IPS-18a (cell line): ENCODE results near the gene C1QL3.

Experiments used
- H3K27ac ChIP-seq: one replicate; pipeline ENCODE4 v1.5.1; 2013; ENCODE audit warnings: low read length
- H3K27me3 ChIP-seq: one replicate; pipeline ENCODE4 v1.6.1; 2013; ENCODE audit warnings: mild to moderate bottlenecking, low read length; ENCODE audit not compliant: control insufficient read depth, insufficient read depth
- H3K36me3 ChIP-seq: one replicate; pipeline ENCODE4 v1.6.1; 2013; ENCODE audit warnings: low read depth, low read length; ENCODE audit not compliant: control insufficient read depth
- H3K4me1 ChIP-seq: one replicate; pipeline ENCODE4 v1.6.1; 2013; ENCODE audit warnings: low read depth, low read length; ENCODE audit not compliant: control insufficient read depth
- H3K4me3 ChIP-seq: one replicate; pipeline ENCODE4 v1.5.1; 2013; ENCODE audit warnings: low read length
- H3K9ac ChIP-seq: one replicate; pipeline ENCODE4 v1.6.1; 2013; ENCODE audit warnings: mild to moderate bottlenecking, low read length, moderate library complexity
- H3K9me3 ChIP-seq: one replicate; pipeline ENCODE4 v1.6.1; 2013; ENCODE audit warnings: low read depth, low read length; ENCODE audit not compliant: control insufficient read depth

The C1QL3 gene

GRCh38 chr10:16521311-16522016 lies at the start of gene C1QL3:
Gene C1QL3 (minus strand): TSS chr10:16521879. CDS start chr10:16521065, 814 bp downstream.
- H3K27me3 ChIP-seq = peaks cover 90% of the 10 kb centered on the region
- H3K36me3 ChIP-seq = no peaks in the 10 kb centered on the region
- H3K9ac ChIP-seq = no peak within 1 kb of the TSS
- peak within 1 kb of the TSS; percentile 66 for H3K4me3 ChIP-seq
- H3K4me1 ChIP-seq = peaks cover 13% of the 10 kb centered on the region
- no peak within 1 kb of the TSS for H3K27ac ChIP-seq
- H3K9me3 ChIP-seq = no peaks in the 10 kb centered on the region

GRCh38 chr10:16570731-16571130 lies 49.1 kb upstream of the C1QL3 start:
- Histone ChIP-seq H3K9me3 (no peaks in the 10 kb centered on the region), H3K9ac (no peak overlapping the region), H3K27ac (no peak overlapping the region), H3K36me3 (no peaks in the 10 kb centered on the region), H3K27me3 (no peaks in the 10 kb centered on the region), H3K4me1 (peaks cover 3% of the 10 kb centered on the region), H3K4me3 (no peak overlapping the region)

- Histone ChIP-seq H3K27me3 (no peaks in the 10 kb centered on the region), H3K4me3 (no peak overlapping the region), H3K4me1 (peaks cover 3% of the 10 kb centered on the region), H3K9me3 (no peaks in the 10 kb centered on the region), H3K27ac (no peak overlapping the region), H3K9ac (no peak overlapping the region), H3K36me3 (no peaks in the 10 kb centered on the region)
Measured at GRCh38 chr10:16566202-16566805, 44.6 kb upstream of the C1QL3 start.

GRCh38 chr10:16565604-16566003 lies 43.9 kb upstream of the C1QL3 start:
- no peak overlapping the region for H3K27ac ChIP-seq

GRCh38 chr10:16562891-16563290 lies 41.2 kb upstream of the C1QL3 start:
- Histone ChIP-seq H3K27ac (no peak overlapping the region), H3K36me3 (no peaks in the 10 kb centered on the region), H3K27me3 (no peaks in the 10 kb centered on the region), H3K9ac (no peak overlapping the region), H3K4me3 (no peak overlapping the region), H3K4me1 (peaks cover 3% of the 10 kb centered on the region), H3K9me3 (no peaks in the 10 kb centered on the region)

More at GRCh38 chr10:16565604-16566003, 43.9 kb upstream of the C1QL3 start:
- no peaks in the 10 kb centered on the region for H3K27me3 ChIP-seq
- no peak overlapping the region for H3K4me3 ChIP-seq
- no peaks in the 10 kb centered on the region for H3K36me3 ChIP-seq
- peaks cover 3% of the 10 kb centered on the region for H3K4me1 ChIP-seq
- H3K9me3 ChIP-seq = no peaks in the 10 kb centered on the region
- no peak overlapping the region for H3K9ac ChIP-seq

- Histone ChIP-seq H3K4me1 (no peaks in the 10 kb centered on the region), H3K27me3 (no peaks in the 10 kb centered on the region), H3K36me3 (no peaks in the 10 kb centered on the region), H3K27ac (no peak overlapping the region), H3K9ac (no peak overlapping the region), H3K9me3 (no peaks in the 10 kb centered on the region), H3K4me3 (no peak overlapping the region)
Measured at GRCh38 chr10:16559236-16559773, 37.6 kb upstream of the C1QL3 start.

GRCh38 chr10:16547973-16548372 lies 26.3 kb upstream of the C1QL3 start:
- H3K4me3 ChIP-seq = no peak overlapping the region
- H3K9me3 ChIP-seq = no peaks in the 10 kb centered on the region
- no peak overlapping the region for H3K9ac ChIP-seq
- no peaks in the 10 kb centered on the region for H3K4me1 ChIP-seq
- H3K36me3 ChIP-seq = no peaks in the 10 kb centered on the region
- no peak overlapping the region for H3K27ac ChIP-seq
- H3K27me3 ChIP-seq = no peaks in the 10 kb centered on the region

- Histone ChIP-seq H3K27ac (no peak overlapping the region), H3K36me3 (no peaks in the 10 kb centered on the region), H3K4me1 (no peaks in the 10 kb centered on the region), H3K27me3 (no peaks in the 10 kb centered on the region), H3K9ac (no peak overlapping the region), H3K4me3 (no peak overlapping the region), H3K9me3 (no peaks in the 10 kb centered on the region)
Measured at GRCh38 chr10:16545116-16545736, 23.5 kb upstream of the C1QL3 start.

GRCh38 chr10:16544591-16544990 lies 22.9 kb upstream of the C1QL3 start:
- H3K4me3 ChIP-seq = no peak overlapping the region
- no peaks in the 10 kb centered on the region for H3K4me1 ChIP-seq
- H3K9me3 ChIP-seq = no peaks in the 10 kb centered on the region
- no peaks in the 10 kb centered on the region for H3K36me3 ChIP-seq
- H3K27me3 ChIP-seq = no peaks in the 10 kb centered on the region
- H3K9ac ChIP-seq = no peak overlapping the region
- H3K27ac ChIP-seq = no peak overlapping the region

GRCh38 chr10:16544099-16544498 lies 22.4 kb upstream of the C1QL3 start:
- H3K4me3 ChIP-seq = no peak overlapping the region
- no peaks in the 10 kb centered on the region for H3K9me3 ChIP-seq
- H3K9ac ChIP-seq = no peak overlapping the region
- no peaks in the 10 kb centered on the region for H3K27me3 ChIP-seq
- no peak overlapping the region for H3K27ac ChIP-seq
- H3K36me3 ChIP-seq = no peaks in the 10 kb centered on the region
- no peaks in the 10 kb centered on the region for H3K4me1 ChIP-seq

GRCh38 chr10:16536155-16536554 lies 14.5 kb upstream of the C1QL3 start:
- Histone ChIP-seq H3K9me3 (no peaks in the 10 kb centered on the region), H3K27ac (no peak overlapping the region), H3K4me3 (no peak overlapping the region)

More at GRCh38 chr10:16536155-16536554, 14.5 kb upstream of the C1QL3 start:
- H3K9ac ChIP-seq = no peak overlapping the region
- no peaks in the 10 kb centered on the region for H3K4me1 ChIP-seq
- H3K27me3 ChIP-seq = no peaks in the 10 kb centered on the region
- H3K36me3 ChIP-seq = no peaks in the 10 kb centered on the region
